Astrocyte (in vitro differentiated cells and primary cell): Measurements from ENCODE around the gene GOLGA6A. TPM values are rescaled to one million over a fixed set of nuclear protein-coding genes. Genes with fewer than 3 reads are reported as not detected.
A peak's percentile ranks its signal among the peaks of the same experiment; 100 is the strongest.
"Not testable (repeated sequence)": the region's sequence is repeated elsewhere in the genome, so short reads cannot be mapped to it uniquely, and the experiment has no call there.

Experiments used
- DNase-seq: peaks from one replicate; pipeline ENCODE4 v3.0.0-alpha.2; 2010; ENCODE audit warnings: low read depth
- FAIRE-seq: peaks from 2 replicates; lab custom pipeline; 2011; peaks lifted over from hg19 to GRCh38; lab: Jason Lieb, UNC
- H2AFZ ChIP-seq: 2 replicates; pipeline ENCODE4 v1.6.0; 2012; ENCODE audit warnings: low read depth, low read length, inconsistent platforms
- H3K27ac ChIP-seq: 2 replicates; pipeline ENCODE4 v1.5.1; 2011; ENCODE audit warnings: low read depth, low read length, inconsistent platforms
- H3K27me3 ChIP-seq: 2 replicates; pipeline ENCODE4 v1.6.0; 2011; ENCODE audit warnings: low read length, inconsistent platforms; ENCODE audit not compliant: insufficient read depth
- H3K36me3 ChIP-seq: 2 replicates; pipeline ENCODE4 v1.5.1; 2011; ENCODE audit warnings: low read length, inconsistent platforms; ENCODE audit not compliant: insufficient read depth
- H3K4me1 ChIP-seq: 2 replicates; pipeline ENCODE4 v1.5.1; 2011; ENCODE audit warnings: low read length, inconsistent platforms; ENCODE audit not compliant: insufficient read depth
- H3K4me2 ChIP-seq: 2 replicates; pipeline ENCODE4 v1.6.0; 2012; ENCODE audit warnings: low read length, inconsistent platforms
- H3K4me3 ChIP-seq: 2 replicates; pipeline ENCODE4 v1.5.1; 2011; ENCODE audit warnings: low read depth, mild to moderate bottlenecking, low read length, inconsistent platforms; ENCODE audit not compliant: insufficient read depth
- H3K79me2 ChIP-seq: 2 replicates; pipeline ENCODE4 v1.6.0; 2012; ENCODE audit warnings: mild to moderate bottlenecking, low read length, inconsistent platforms; ENCODE audit not compliant: insufficient read depth
- H3K9ac ChIP-seq: 2 replicates; pipeline ENCODE4 v1.6.0; 2012; ENCODE audit warnings: mild to moderate bottlenecking, low read length, inconsistent platforms
- H3K9me3 ChIP-seq: 2 replicates; pipeline ENCODE4 v1.5.1; 2012; ENCODE audit warnings: low read depth, mild to moderate bottlenecking, low read length, inconsistent platforms; ENCODE audit not compliant: insufficient read depth
- H4K20me1 ChIP-seq: 2 replicates; pipeline ENCODE4 v1.6.0; 2012; ENCODE audit warnings: low read length, inconsistent platforms; ENCODE audit not compliant: insufficient read depth
- H3K27ac Mint-ChIP-seq: one replicate; pipeline ENCODE4 v1.8.0; 2021; ENCODE audit warnings: mild to moderate bottlenecking, mixed read lengths; ENCODE audit not compliant: unreplicated experiment
- H3K27me3 Mint-ChIP-seq: one replicate; pipeline ENCODE4 v1.8.0; 2021; ENCODE audit warnings: low read depth, mixed read lengths; ENCODE audit not compliant: unreplicated experiment
- H3K36me3 Mint-ChIP-seq: one replicate; pipeline ENCODE4 v1.8.0; 2021; ENCODE audit warnings: low read depth, mixed read lengths; ENCODE audit not compliant: unreplicated experiment
- H3K4me1 Mint-ChIP-seq: one replicate; pipeline ENCODE4 v1.8.0; 2021; ENCODE audit warnings: low read depth, mixed read lengths; ENCODE audit not compliant: unreplicated experiment
- H3K4me3 Mint-ChIP-seq: one replicate; pipeline ENCODE4 v1.8.0; 2021; ENCODE audit warnings: mild to moderate bottlenecking, moderate library complexity, mixed read lengths; ENCODE audit not compliant: unreplicated experiment
- H3K9me3 Mint-ChIP-seq: one replicate; pipeline ENCODE4 v1.8.0; 2021; ENCODE audit warnings: mild to moderate bottlenecking, mixed read lengths; ENCODE audit not compliant: unreplicated experiment
- CTCF ChIP-seq: IDR thresholded peaks from 2 replicates; pipeline ENCODE4 v1.5.1; 2011; ENCODE audit warnings: low read depth, mild to moderate bottlenecking, inconsistent platforms, low read length, moderate library complexity; ENCODE audit not compliant: insufficient read depth
- EZH2 ChIP-seq: IDR thresholded peaks from 2 replicates; pipeline ENCODE4 v1.6.1; 2012; ENCODE audit warnings: mild to moderate bottlenecking, low read length, inconsistent platforms; ENCODE audit not compliant: insufficient read depth
- total RNA-seq: library from RNA; stranded (reverse); gene quantifications from 2 replicates; pipeline ENCODE4 v1.2.1, GENCODE V29; 2021

Gene GOLGA6A
- total RNA-seq, 1 donor from 2014 or later: 0.30 TPM

GRCh38 chr15:74056330-74056729 lies 26.0 kb downstream of the GOLGA6A start:
- not testable (repeated sequence) for H3K9me3 Mint-ChIP-seq, H3K9ac ChIP-seq, H2AFZ ChIP-seq, H3K4me1 Mint-ChIP-seq, H3K4me1 ChIP-seq, H3K36me3 Mint-ChIP-seq, H3K4me2 ChIP-seq, H4K20me1 ChIP-seq, H3K27me3 ChIP-seq, H3K9me3 ChIP-seq, H3K4me3 Mint-ChIP-seq, H3K4me3 ChIP-seq, FAIRE-seq, DNase-seq, H3K36me3 ChIP-seq, H3K27ac ChIP-seq, H3K79me2 ChIP-seq
- H3K27me3 Mint-ChIP-seq: peaks cover 24% of the 10 kb centered on the region
- peak overlapping the region; percentile 47 for H3K27ac Mint-ChIP-seq

- Histone ChIP-seq H3K4me3 (no peak overlapping the region), H3K4me2 (no peak overlapping the region), H2AFZ (no peak overlapping the region), H3K27me3 (no peaks in the 10 kb centered on the region), H3K79me2 (no peaks in the 10 kb centered on the region), H3K9ac (no peak overlapping the region), H3K9me3 (no peaks in the 10 kb centered on the region), H3K4me1 (peaks cover 11% of the 10 kb centered on the region), H4K20me1 (no peaks in the 10 kb centered on the region), H3K36me3 (no peaks in the 10 kb centered on the region), H3K27ac (no peak overlapping the region)
- Mint-ChIP-seq H3K4me1 (peaks cover 7% of the 10 kb centered on the region), H3K9me3 (peaks cover 6% of the 10 kb centered on the region), H3K36me3 (no peaks in the 10 kb centered on the region), H3K27ac (no peak overlapping the region), H3K4me3 (no peak overlapping the region), H3K27me3 (peaks cover 24% of the 10 kb centered on the region)
- DNase-seq (no peak), FAIRE-seq (no peak)
- TF ChIP-seq CTCF (no peak), EZH2 (no peak)
Observed at GRCh38 chr15:74055804-74056203, 26.5 kb downstream of the GOLGA6A start.

GRCh38 chr15:74053941-74054529 lies 28.3 kb downstream of the GOLGA6A start:
- Mint-ChIP-seq H3K4me1 (peaks cover 9% of the 10 kb centered on the region), H3K9me3 (no peaks in the 10 kb centered on the region), H3K27me3 (peaks cover 25% of the 10 kb centered on the region), H3K27ac (no peak overlapping the region), H3K36me3 (no peaks in the 10 kb centered on the region), H3K4me3 (no peak overlapping the region)
- H3K4me3 ChIP-seq: no peak overlapping the region
- no peaks in the 10 kb centered on the region for H3K36me3 ChIP-seq
- H3K27ac ChIP-seq: no peak overlapping the region
- H3K9ac ChIP-seq: no peak overlapping the region
- TF ChIP-seq EZH2 (no peak), CTCF (peak; percentile 22)
- H4K20me1 ChIP-seq: no peaks in the 10 kb centered on the region
- FAIRE-seq (no peak), DNase-seq (peak; percentile 62)
- H3K4me1 ChIP-seq: peaks cover 12% of the 10 kb centered on the region
- no peaks in the 10 kb centered on the region for H3K9me3 ChIP-seq
- H3K79me2 ChIP-seq: no peaks in the 10 kb centered on the region
- peak overlapping the region; percentile 13 for H2AFZ ChIP-seq
- peak overlapping the region; percentile 56 for H3K4me2 ChIP-seq
- H3K27me3 ChIP-seq: no peaks in the 10 kb centered on the region
